HCT116 (cell line): ENCODE measurements around the gene DHX57. TPM values are rescaled to one million over a fixed set of nuclear protein-coding genes. Genes with fewer than 3 reads are reported as not detected.

Experiments used
- ATAC-seq: fragments of 200-7000 bp; cut with Tn5 transposase; 2 replicates; pipeline ENCODE4 v1.9.1; 2020; ENCODE audit warnings: mild to moderate bottlenecking, moderate library complexity
- BruUV-seq: library from RNA; stranded (reverse); fragments of 400-500 nt; replicated peaks from 2 replicates; lab custom pipeline; 2021; lab: Mats Ljungman, UMichigan
- CTCF ChIA-PET: fragments of 300-600 bp; sonication (Branson Sonifier 250); formaldehyde crosslinking; loops from one replicate; lab custom pipeline; 2021; ENCODE audit warnings: antibody characterized with exemption; lab: Charles Lee
- POLR2A ChIA-PET: fragments of 300-600, 350-600 bp; sonication (Branson Sonifier 250); formaldehyde crosslinking; loops from one replicate; lab custom pipeline; 2021; ENCODE audit warnings: antibody characterized with exemption; lab: Charles Lee
- RAD21 ChIA-PET, 2 experiments: fragments of 300-600 bp; sonication (Branson Sonifier 250); formaldehyde crosslinking; loops; one replicate each; lab custom pipeline; 2023; ENCODE audit warnings: low total read pairs in 2 of 2; ENCODE audit not compliant: uncharacterized antibody in 2 of 2, unreplicated experiment in 2 of 2, low non-redundant PET in 1 of 2; lab: Charles Lee
- DNase-seq: peaks from one replicate; pipeline ENCODE4 v3.0.0-alpha.2; 2010; ENCODE audit warnings: low read depth, low spot score
- H2AFZ ChIP-seq: fragments of 200-600 bp; shearing (Covaris generic), sonication (generic); 2 replicates; pipeline ENCODE4 v1.6.1; 2017; ENCODE audit warnings: low read depth, mixed run types, mixed read lengths, antibody characterized with exemption, low read length; ENCODE audit not compliant: poor library complexity, severe bottlenecking
- H3K27ac ChIP-seq: 2 replicates; pipeline ENCODE4 v1.5.1; 2012; ENCODE audit warnings: low read depth, low read length
- H3K27me3 ChIP-seq: fragments of 200-600 bp; sonication (generic); 2 replicates; pipeline ENCODE4 v1.6.1; 2016; ENCODE audit warnings: mixed run types, low read length, mixed read lengths; ENCODE audit not compliant: insufficient read depth
- H3K36me3 ChIP-seq, 2 experiments: fragments of 200-500 bp in 1 of 2; fragments of 200-600 bp in 1 of 2; sonication (Bioruptor generic) in 1 of 2; sonication (generic) in 1 of 2; 2 replicates each; pipeline versions ENCODE4 v1.5.1 to v1.6.1; 2014 to 2016; ENCODE audit warnings: low read length in 2 of 2, inconsistent platforms in 1 of 2, mixed read lengths in 1 of 2, mixed run types in 1 of 2; ENCODE audit not compliant: insufficient read depth in 2 of 2, control insufficient read depth in 1 of 2
- H3K4me1 ChIP-seq, 2 experiments: fragments of 200-600 bp in 1 of 2; sonication (generic) in 1 of 2; 2 replicates each; pipeline versions ENCODE4 v1.5.1 to v1.6.1; 2012 to 2017; ENCODE audit warnings: low read length in 2 of 2, inconsistent platforms in 1 of 2, mild to moderate bottlenecking in 1 of 2, mixed read lengths in 1 of 2, mixed run types in 1 of 2, moderate library complexity in 1 of 2; ENCODE audit not compliant: insufficient read depth in 2 of 2, control insufficient read depth in 1 of 2
- H3K4me2 ChIP-seq: fragments of 200-600 bp; sonication (generic); 2 replicates; pipeline ENCODE4 v1.6.1; 2017; ENCODE audit warnings: mixed run types, low read length, mixed read lengths
- H3K4me3 ChIP-seq, 2 experiments: fragments of 200-600 bp in 1 of 2; sonication (generic) in 1 of 2; replicated peaks in 1 of 2; 2 replicates each; pipeline ENCODE4 v1.5.1; 2011 to 2016; ENCODE audit warnings: low read length in 2 of 2, control low read depth in 1 of 2, low read depth in 1 of 2, mild to moderate bottlenecking in 1 of 2, mixed read lengths in 1 of 2, mixed run types in 1 of 2
- H3K79me2 ChIP-seq: fragments of 200-600 bp; sonication (generic); 2 replicates; pipeline ENCODE4 v1.6.1; 2017; ENCODE audit warnings: mild to moderate bottlenecking, mixed run types, low read length, moderate library complexity, mixed read lengths; ENCODE audit not compliant: insufficient read depth
- H3K9ac ChIP-seq: fragments of 200-600 bp; sonication (generic); 2 replicates; pipeline ENCODE4 v1.6.1; 2016; ENCODE audit warnings: low read length, mixed read lengths
- H3K9me2 ChIP-seq: fragments of 200-600 bp; sonication (generic), shearing (Covaris generic); 2 replicates; pipeline ENCODE4 v1.6.1; 2017; ENCODE audit warnings: mixed run types, mild to moderate bottlenecking, moderate library complexity; ENCODE audit not compliant: insufficient read depth
- H3K9me3 ChIP-seq, 2 experiments: fragments of 200-500 bp in 1 of 2; fragments of 200-600 bp in 1 of 2; sonication (Bioruptor generic) in 1 of 2; sonication (generic) in 1 of 2; 2 replicates each; pipeline ENCODE4 v1.6.1; 2014 to 2017; ENCODE audit warnings: low read length in 2 of 2, mixed read lengths in 2 of 2, inconsistent platforms in 1 of 2, low read depth in 1 of 2, mild to moderate bottlenecking in 1 of 2, mixed run types in 1 of 2, moderate library complexity in 1 of 2; ENCODE audit not compliant: control insufficient read depth in 1 of 2, insufficient read depth in 1 of 2
- H4K20me1 ChIP-seq: fragments of 200-600 bp; sonication (generic), shearing (Covaris generic); 2 replicates; pipeline ENCODE4 v1.6.1; 2017; ENCODE audit warnings: mixed run types, mild to moderate bottlenecking, moderate library complexity; ENCODE audit not compliant: insufficient read depth
- ATF3 ChIP-seq: IDR thresholded peaks from 2 replicates; pipeline ENCODE4 v1.6.1; 2012
- CEBPB ChIP-seq: IDR thresholded peaks from 2 replicates; pipeline ENCODE4 v1.6.1; 2012; ENCODE audit warnings: low read depth
- CTCF ChIP-seq, 3 experiments: fragments of 200-600 bp in 1 of 3; sonication (generic) in 1 of 3; IDR thresholded peaks in 2 of 3; conservative IDR thresholded peaks in 1 of 3; 2 replicates each; pipeline ENCODE4 v1.5.1; 2012 to 2017; ENCODE audit warnings: low read depth in 2 of 3, low read length in 2 of 3, antibody characterized with exemption in 1 of 3, borderline replicate concordance in 1 of 3, control low read depth in 1 of 3, mild to moderate bottlenecking in 1 of 3, mixed read lengths in 1 of 3, mixed run types in 1 of 3, moderate library complexity in 1 of 3; ENCODE audit not compliant: insufficient read depth in 1 of 3
- EGR1 ChIP-seq: IDR thresholded peaks from 2 replicates; pipeline ENCODE4 v1.6.1; 2012; ENCODE audit warnings: low read depth
- EZH2 ChIP-seq: fragments of 200-600 bp; sonication (generic); IDR thresholded peaks from 2 replicates; pipeline ENCODE4 v1.6.1; 2017; ENCODE audit warnings: antibody characterized with exemption, mixed run types
- JUND ChIP-seq: IDR thresholded peaks from 2 replicates; pipeline ENCODE4 v1.6.1; 2012
- MAX ChIP-seq: IDR thresholded peaks from 2 replicates; pipeline ENCODE4 v1.6.1; 2012
- RAD21 ChIP-seq: IDR thresholded peaks from 2 replicates; pipeline ENCODE4 v1.6.1; 2012; ENCODE audit warnings: low read depth, mild to moderate bottlenecking
- SP1 ChIP-seq: IDR thresholded peaks from 2 replicates; pipeline ENCODE4 v1.6.1; 2012; ENCODE audit warnings: low read depth
- SRF ChIP-seq: IDR thresholded peaks from 2 replicates; pipeline ENCODE4 v1.6.1; 2012; ENCODE audit warnings: low read depth
- TCF7L2 ChIP-seq: IDR thresholded peaks from 2 replicates; pipeline ENCODE4 v1.7.0; 2011; ENCODE audit warnings: borderline replicate concordance, inconsistent platforms; ENCODE audit not compliant: insufficient read depth, insufficient read length; ENCODE audit errors: extremely low read depth
- ZBTB33 ChIP-seq: IDR thresholded peaks from 2 replicates; pipeline ENCODE4 v1.6.1; 2011; ENCODE audit warnings: mild to moderate bottlenecking, low read length, moderate library complexity; ENCODE audit not compliant: insufficient replicate concordance; ENCODE audit errors: extremely low read depth
- ZNF274 ChIP-seq: fragments of 200-500 bp; sonication (Bioruptor generic); IDR thresholded peaks from 2 replicates; pipeline ENCODE4 v1.6.1; 2014; ENCODE audit warnings: mild to moderate bottlenecking, low read depth, low read length, inconsistent platforms
- intact Hi-C: fragments of 100-400 bp; cut with micrococcal nuclease; formaldehyde crosslinking; loops from 2 replicates; pipeline ENCODE4 v1.10.0; 2022
- total RNA-seq: library from RNA; stranded (reverse); gene quantifications from one replicate; pipeline ENCODE4 v1.2.1, GENCODE V29; 2021; ENCODE audit not compliant: unreplicated experiment

The DHX57 gene
- total RNA-seq, 1 experiment from 2014 or later, result 19.4 TPM

- ChIA-PET POLR2A (no interaction called here), CTCF (no interaction called here), RAD21 (no interaction called here)
- Histone ChIP-seq H3K36me3 (no peaks in the 10 kb centered on the region), H3K27me3 (no peaks in the 10 kb centered on the region), H4K20me1 (no peaks in the 10 kb centered on the region), H3K27ac (no peak overlapping the region), H3K79me2 (no peaks in the 10 kb centered on the region), H3K4me1 (no peaks in the 10 kb centered on the region), H2AFZ (no peak overlapping the region), H3K4me2 (no peak overlapping the region), H3K9ac (no peak overlapping the region), H3K9me2 (no peaks in the 10 kb centered on the region), H3K9me3 (no peaks in the 10 kb centered on the region), H3K4me3 (no peak overlapping the region)
- intact Hi-C loops, result no loop called here
- ATAC-seq (no peak), DNase-seq (no peak)
- no TSS peak for BruUV-seq
- TF ChIP-seq JUND, result no peak
- TF ChIP-seq EGR1, result no peak
- no peak for TF ChIP-seq ZBTB33
- no peak for TF ChIP-seq ZNF274
- no peak for TF ChIP-seq CTCF (IDR thresholded peaks at IDR 0.05 in 2 of 3, conservative IDR thresholded peaks at IDR 0.05 in 1 of 3; ENCODE audit: borderline replicate concordance in 1 of 3, insufficient read depth in 1 of 3, low read depth in 2 of 3, low read length in 2 of 3)
- no peak for TF ChIP-seq RAD21
- TF ChIP-seq TCF7L2, result no peak
- no peak for TF ChIP-seq SRF
- TF ChIP-seq ATF3, result no peak
- no peak for TF ChIP-seq EZH2
- TF ChIP-seq CEBPB, result no peak
- no peak for TF ChIP-seq MAX
- no peak for TF ChIP-seq SP1
These were observed 84.0 kb downstream of the DHX57 start for GRCh38 chr2:38791744-38792143.
